Measurements from ENCODE around the gene MCRIP2.
A peak's percentile ranks its signal among the peaks of the same experiment; 100 is the strongest.

MCRIP2 gene

DNA sequence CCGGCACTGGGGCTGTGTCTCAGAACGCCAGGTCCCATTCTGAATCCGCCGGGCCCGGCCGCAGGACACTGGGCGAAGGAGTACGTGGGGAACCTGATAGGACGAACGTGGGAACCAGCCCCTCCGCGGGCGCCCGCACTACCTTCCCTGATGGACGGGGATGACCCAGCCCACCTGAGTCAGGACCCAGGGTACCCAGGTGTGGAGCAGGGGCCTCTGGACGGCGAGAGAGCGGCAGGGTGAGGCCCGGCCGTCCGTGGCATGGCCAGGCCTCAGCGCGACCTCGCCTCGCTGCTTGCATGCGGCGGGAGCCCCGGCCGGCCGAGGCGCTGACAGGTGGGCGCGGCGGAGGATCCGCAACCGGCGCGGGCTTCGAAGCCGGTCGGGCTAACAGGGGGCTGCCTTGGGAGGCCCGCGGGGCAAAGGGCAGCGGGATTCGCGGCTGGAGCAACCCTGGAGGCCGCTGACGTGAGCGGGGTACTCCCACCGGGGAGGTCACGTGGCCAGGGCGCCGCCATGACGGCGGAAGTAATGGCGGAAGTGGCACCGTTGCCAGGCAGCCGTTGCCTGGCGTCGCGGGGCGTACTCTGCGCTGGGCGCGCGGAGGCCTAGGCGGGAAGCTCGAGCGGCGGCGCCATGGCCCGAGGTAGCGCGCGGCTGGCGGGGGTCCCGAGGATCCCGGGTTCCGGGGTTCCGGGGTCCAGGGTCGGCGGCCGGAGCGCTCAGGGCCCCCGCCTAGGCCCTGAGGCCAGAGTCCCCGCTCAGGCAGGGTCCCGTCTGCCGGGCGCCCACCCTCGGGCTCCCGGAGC lies 7.4 kb downstream of the MCRIP2 start, which contains the start of gene WDR90:
Gene WDR90 (plus strand): TSS at position 585 of the 809 bp plus-strand sequence. CDS start 52 bp downstream, at position 637.
- peak; percentile 89 for DNase-seq (ENCODE audit: low read depth)

DNA sequence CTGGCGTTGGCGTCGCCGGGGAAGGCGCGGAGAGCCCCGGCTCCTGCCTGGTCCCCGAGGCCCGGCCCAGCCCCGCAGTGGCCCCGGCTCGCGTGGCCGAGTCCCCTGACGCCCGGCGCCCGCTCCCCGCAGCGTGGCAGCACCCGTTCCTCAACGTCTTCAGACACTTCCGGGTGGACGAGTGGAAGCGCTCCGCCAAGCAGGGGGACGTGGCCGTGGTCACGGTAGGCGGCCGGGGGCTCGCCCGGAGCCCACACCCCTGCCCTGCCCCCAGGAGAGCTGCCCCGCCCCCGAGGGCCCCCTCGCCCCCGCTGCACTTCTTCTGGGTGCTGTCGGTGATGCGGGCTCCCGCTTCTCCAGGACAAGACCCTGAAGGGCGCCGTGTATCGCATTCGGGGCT lies 8.0 kb downstream of the MCRIP2 start:
- no peak for DNase-seq (ENCODE audit: low read depth)

DNA sequence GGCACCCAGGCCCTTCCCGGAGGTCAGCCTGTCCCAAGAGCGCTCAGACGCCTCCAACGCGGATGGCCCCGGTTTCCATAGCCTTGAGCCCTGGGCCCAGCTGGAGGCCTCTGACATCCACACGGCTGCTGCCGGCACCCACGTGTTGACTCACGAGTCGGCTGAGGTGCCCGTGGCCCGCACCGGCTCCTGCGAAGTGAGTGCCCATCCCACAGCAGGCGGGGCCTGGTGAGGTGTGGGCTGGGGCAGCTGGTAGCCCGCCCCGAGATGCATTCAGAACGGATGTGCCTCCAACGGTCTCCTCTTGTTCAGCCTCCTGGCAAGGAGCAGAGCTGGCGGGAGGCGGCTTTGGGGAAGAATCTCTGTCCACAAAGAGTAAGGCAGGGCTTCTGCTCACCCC lies 10.2 kb downstream of the MCRIP2 start:
- DNase-seq (ENCODE audit: low read depth): no peak

DNA sequence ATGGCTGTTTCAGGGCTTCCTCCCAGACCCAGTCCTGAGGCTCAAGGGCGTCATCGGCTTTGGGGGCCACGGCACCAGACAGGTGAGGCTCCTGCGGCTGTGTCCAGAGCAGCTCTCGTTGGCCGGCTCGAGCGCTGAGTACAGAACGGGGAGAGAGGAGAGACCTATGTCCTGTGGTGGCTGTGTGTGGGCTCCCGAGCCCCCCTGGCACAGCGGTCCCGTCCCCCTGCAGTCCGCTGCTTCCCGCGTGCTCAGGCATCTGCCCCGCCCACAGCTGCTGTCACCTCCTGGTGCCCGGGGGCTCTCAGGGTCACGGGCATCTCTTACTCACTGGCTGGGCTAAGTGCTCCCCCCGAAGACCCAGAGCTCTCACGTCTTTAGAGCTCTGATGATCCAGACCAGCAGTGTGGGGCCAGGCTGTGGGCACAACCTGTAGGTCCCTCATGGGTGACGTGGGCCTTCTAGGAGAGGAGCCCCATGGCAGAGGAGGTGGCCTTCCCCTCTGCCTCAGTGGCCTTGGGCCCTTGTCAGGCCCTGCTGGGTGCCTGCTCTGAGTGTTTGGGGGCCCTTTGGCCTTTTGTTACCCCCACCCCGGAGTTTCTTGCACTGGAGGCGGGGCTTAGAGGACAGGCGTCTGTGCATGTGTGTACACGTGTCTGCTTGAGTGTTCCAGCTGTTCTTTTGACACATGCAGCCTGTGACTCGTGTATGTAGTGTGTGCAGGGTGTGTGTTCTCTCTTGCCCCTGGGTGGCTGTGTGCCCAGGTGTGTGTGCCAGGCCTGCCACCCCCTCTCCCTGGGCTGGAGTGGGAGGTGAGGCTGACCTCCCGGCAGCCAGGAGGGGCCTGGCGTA lies 11.1 kb downstream of the MCRIP2 start:
- no peak for DNase-seq (ENCODE audit: low read depth)

DNA sequence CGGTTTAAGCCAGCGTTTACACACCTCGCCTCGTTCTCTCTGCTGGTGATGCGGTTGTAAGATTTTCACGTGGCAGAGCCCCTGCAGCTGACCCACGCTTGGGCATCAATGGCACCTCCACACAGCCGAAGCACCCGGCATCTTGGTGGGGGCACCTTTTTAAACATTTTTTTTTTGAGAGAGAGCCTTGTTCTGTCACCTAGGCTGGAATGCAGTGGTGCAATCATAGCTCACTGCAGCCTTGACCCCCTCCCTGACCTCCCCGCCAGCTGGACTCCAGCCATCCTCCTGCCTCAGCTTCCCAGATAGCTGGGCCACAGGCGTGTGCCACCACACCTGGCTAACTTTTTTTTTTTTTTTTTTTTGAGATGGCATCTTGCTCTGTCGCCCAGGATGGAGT lies 12.4 kb downstream of the MCRIP2 start:
- no peak for DNase-seq (ENCODE audit: low read depth)

DNA sequence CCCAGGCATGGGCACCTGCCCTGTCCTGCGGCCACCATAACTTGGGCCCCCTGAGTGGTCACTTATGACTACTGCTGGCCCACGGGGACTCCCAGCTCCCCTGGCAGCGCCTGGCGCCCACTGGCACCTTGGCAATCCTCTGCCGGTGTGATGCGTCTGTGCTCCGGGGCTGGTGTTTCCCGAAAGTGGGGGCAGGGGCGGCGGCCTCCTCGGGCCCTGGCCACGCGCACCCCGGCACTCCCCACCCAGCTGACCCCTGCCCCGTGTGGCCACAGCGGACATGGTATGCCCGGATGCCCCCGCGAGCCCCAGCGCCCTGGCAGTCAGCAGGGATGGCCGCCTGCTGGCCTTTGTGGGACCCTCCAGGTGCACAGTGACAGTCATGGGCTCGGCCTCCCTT lies 15.9 kb downstream of the MCRIP2 start:
- no peak for DNase-seq (ENCODE audit: low read depth)

DNA sequence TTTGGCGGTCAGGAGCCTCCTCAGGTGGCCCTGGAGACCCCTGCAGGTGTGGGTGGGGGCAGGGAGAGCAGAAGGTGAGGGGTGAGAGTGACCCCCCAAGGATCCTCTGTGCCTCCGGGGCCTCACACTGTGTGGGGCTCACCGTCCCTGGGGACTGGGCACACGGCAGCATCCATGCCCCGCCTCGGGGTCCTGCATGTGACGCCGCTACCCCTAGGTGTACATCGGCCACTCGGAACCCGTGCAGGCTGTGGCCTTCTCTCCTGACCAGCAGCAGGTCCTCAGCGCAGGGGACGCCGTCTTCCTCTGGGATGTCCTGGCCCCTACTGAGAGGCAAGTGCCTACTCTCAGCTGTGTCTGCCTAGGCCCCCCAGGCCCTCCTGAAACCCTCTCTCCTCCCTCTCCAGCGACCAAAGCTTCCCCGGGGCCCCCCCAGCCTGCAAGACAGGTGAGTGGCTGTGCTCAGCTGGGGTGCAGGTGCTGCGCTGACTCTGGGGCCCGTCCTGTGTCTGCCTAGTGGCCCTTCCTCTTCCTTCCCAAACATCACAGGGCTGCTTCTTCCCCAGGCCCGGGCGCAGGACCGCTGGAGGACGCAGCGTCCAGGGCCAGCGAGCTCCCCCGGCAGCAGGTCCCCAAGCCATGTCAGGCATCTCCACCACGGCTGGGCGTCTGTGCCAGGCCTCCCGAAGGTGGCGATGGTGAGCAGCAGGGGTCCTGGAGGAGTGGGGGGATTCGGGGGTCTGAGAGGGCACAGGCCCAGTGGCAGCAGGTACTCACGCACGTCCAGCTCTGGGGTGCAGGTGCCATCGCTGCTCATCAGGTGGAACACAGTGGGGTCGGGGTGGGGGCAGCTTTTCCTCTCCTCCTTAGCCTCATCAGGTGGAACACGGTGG lies 17.3 kb downstream of the MCRIP2 start:
- no peak for DNase-seq (ENCODE audit: low read depth)

DNA sequence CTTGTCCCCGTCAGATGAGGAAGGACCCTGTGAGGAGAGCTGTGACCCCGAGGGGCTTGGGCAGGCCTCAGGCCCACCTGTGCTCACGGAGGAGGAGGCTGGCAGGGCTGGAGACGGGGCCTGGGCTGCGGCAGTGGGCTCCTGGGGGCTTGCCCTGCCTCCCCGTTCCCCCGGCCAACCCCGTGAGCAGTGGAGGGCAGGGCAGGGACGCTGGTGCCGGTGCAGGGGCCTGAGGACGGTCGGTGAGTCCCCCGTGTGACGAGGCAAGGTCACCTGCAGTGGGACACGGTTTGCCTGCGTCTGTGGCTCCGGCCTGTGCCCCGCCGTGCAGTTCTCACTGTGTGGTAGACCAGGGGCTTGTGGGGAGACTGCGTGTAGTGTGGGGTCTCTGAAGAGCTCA lies 18.0 kb downstream of the MCRIP2 start:
- no peak for DNase-seq (ENCODE audit: low read depth)

DNA sequence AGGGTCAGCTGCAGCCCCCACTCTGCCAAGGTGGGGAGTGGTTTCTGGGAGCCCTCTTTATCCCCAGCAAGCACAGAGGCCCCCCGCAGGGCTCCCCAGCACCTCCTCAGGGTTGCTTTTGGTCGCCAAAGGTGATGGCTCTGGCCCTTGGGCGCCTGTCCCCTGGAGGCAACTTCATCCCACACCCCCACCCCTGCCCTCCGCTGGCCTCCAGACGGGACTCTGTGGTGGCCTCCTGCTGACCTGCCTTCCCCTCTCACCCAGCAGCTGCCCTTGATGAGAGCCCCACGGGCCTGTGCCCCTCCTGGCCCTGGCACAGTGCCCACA lies 18.5 kb downstream of the MCRIP2 start:
- DNase-seq (ENCODE audit: low read depth): no peak

DNA sequence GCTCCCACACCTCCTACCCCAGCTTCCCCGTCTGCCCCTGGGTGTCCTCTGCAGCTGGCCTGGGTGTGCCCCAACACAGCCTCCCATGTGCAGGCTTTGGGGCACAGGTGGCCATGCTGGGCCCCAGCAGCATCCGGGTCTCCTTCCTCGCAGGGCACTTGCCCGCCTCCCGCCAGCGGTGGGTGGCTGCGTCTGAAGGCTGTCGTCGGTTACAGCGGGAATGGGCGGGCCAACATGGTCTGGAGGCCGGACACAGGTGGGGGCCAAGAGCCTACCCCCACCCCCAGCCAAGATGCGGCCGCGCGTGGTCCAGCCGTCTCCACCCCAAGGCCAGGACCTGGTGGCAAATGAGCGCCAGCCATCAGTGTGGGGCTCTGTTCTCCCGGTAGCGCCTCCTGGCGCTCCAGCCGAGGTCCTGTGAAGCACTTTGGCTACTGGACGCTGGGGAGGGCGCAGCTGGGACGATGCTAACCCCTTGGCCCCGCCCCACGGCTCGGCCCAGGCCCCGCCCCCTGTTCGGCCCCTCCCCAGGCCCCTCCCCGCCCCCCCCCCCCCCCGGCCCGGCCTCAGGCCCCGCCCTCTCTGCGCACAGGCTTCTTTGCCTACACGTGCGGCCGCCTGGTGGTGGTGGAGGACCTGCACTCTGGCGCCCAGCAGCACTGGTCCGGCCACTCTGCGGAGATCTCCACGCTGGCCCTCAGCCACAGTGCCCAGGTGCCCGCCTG lies 19.0 kb downstream of the MCRIP2 start:
- DNase-seq (ENCODE audit: low read depth): peak; percentile 52

DNA sequence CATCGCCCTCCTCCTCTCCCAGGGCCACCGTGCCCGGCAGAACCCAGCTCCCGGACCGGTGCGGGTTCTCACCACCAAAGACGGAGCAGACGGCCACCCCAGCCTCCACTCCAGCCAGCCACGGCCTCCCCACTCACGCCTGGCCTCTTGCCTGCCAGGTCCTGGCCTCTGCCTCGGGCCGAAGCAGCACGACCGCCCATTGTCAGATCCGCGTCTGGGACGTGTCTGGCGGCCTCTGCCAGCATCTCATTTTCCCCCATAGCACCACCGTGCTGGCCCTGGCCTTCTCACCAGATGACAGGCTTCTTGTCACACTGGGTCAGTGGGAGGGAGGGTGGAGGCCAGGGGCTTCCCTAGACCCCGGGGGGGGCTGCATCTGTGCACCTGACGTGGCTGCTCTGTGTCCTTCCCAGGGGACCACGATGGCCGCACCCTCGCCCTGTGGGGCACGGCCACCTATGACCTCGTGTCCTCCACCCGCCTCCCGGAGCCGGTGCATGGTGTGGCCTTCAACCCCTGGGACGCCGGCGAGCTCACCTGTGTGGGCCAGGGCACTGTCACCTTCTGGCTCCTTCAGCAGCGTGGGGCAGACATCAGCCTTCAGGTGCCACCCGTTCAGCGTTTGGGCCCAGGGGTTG lies 19.7 kb downstream of the MCRIP2 start:
- no peak for DNase-seq (ENCODE audit: low read depth)

DNA sequence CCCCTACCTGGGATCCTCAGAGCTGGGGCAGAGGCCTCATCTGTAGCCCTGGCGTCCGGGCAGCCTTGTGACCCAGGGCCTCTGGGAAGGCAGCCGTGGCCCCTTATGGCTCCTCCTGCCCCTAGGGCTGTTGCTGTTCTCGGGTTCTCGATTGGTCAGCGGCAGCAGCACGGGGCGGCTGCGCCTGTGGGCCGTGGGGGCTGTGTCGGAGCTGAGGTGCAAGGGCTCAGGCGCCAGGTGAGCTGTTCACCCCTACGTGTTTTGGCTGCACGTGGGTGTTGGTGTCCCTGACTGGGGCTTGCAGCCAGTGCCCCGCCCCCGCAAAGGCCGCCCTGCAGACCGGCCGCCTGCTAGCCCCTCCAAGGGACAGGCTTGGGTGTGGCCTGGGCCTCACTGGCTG lies 20.5 kb downstream of the MCRIP2 start:
- DNase-seq (ENCODE audit: low read depth): no peak

DNA sequence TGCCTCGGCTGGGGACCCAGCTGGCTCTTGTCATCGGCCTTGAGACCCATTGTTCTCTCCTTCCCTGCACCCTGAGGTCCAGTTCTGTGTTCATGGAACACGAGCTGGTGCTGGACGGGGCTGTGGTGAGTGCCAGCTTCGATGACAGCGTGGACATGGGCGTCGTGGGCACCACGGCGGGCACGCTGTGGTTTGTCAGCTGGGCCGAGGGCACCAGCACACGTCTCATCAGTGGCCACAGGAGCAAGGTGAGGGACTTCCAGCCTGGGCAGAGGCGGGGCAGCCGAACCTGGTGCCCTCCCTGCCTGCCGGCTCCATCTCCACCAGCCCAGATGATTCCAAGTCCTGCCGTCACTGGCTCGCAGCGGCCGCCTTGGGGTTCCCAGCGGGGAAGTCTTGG lies 21.0 kb downstream of the MCRIP2 start:
- no peak for DNase-seq (ENCODE audit: low read depth)

DNA sequence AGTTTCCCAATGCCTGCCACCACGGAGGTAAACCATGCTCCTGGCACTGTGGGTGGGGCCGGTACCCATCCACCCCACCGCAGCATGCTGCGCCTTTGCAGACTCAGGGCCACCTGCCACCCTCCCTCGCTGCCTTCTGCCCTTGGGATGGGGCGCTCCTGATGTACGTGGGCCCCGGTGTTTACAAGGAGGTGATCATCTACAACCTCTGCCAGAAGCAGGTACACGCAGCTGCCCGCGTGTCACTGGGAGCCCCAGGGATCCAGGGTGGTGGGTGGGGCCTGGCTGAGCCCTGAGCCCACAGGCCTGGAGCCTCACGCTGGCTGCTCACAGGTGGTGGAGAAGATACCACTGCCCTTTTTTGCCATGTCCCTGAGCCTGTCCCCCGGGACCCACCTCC lies 24.9 kb downstream of the MCRIP2 start:
- DNase-seq (ENCODE audit: low read depth): no peak

DNA sequence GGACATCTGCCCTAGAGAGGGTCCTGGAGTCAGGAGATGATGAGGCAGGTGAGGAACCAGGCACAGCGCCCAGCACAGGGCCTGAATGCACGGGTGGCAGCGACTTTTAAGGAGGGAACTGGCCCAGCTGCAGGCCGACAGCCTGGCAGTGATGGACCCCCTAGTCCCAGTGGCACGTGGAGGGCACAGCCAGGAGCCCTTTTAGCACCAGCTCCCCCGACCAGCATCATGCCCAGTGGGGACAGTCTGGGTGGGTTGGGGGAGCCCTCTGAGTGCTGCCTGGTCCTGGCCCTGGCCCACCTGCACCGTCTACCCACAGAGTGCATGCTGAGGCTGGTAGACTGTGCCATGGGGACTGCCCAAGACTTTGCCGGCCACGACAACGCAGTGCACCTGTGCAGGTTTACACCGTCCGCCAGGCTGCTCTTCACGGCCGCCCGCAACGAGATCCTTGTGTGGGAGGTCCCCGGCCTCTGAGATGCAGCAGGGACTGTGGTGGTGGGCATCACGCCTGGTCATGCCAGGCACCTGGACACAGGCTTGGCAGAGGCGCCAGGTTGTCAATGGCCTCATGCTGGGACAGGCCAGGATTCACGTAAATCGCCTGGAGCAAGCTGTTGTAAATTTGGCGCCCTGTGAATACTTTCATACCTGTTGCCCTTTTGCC lies 25.6 kb downstream of the MCRIP2 start:
- no peak for DNase-seq (ENCODE audit: low read depth)

DNA sequence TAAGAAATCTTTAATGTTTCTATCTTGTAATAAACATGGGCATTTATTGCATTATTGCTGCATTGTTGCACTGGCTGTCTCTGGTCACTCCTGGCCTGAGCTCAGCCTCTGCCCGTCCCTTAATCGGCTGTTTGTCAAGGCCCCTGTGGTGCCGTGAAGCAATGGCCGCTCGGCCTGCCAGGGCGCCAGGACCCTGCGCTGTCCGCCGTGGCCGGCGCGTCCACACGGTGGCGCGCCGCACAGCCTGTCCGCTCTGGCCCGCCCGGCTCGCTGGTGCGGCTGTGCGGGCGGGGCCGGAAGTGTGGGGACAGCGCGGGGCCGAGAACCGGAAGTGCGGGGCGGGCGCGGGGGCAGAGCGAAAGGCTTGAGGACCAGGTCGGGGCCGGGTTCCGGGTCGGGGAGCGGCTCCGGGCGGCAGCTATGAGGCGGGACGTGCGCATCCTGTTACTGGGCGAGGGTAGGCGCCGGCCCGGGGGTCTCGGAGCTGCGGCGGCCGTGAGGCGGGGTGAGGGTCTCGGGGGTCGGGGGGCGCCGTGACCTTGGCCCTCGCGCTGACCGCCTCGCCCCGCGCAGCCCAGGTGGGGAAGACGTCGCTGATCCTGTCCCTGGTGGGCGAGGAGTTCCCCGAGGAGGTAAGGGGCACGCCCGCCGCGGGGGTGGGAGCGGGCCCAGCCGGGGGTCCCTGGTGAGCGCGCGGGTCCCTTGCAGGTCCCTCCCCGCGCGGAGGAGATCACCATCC lies 26.3 kb downstream of the MCRIP2 start, which contains the start of gene RHOT2:
Gene RHOT2 (plus strand): TSS at position 353 of the 739 bp plus-strand sequence. CDS start 68 bp downstream, at position 421.
- peak; percentile 91 for DNase-seq (ENCODE audit: low read depth)

DNA sequence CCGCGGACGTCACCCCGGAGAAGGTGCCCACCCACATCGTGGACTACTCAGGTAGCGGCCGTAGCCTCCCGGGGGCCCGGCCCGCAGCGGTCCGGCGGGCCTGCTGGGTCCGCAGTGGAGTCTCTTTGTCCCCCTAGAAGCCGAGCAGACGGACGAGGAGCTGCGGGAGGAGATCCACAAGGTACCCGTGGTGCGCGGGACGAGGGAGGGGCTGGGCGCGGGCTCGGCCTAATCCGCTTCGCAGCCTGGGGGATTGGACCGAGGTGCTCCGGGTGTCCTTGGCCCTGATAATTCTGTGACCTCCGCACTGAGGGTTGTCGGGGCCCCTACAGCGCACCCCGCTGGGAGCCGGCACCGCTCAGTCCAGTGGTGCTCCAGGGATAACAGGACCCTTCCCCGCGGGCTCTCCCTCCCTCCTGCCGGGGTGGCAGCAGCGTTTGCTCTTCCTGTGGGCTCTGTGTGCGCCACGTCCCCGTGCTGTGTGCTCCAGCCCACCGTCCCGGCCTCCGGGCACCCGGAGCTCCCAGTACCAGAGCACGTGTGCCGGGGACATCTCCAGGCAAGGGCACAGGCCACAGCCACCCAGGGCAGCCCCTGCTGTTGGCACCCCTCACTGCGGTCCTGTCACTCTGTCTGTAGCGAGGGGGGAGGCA lies 27.0 kb downstream of the MCRIP2 start:
- DNase-seq (ENCODE audit: low read depth): no peak

DNA sequence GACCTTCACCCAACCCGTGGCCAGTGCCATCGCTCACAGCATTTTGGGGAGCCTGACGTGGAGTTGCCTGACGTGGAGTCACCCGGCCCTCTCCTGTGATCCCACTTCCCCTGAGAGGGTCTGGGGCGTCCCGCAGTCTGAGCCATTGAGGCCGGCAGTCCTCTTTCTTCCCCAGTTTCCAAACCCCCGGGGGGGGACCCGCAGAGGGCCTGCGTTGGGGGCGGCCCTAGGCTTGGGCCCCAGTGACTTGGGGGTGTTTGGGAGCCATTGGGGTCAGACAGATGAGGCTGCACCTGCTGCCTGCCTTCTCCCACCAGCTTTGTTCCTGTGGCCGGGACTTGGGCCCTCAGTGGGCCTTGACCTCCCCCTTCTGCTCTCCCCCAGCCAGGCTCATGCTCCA lies 28.0 kb downstream of the MCRIP2 start:
- no peak for DNase-seq (ENCODE audit: low read depth)

All from activated T-cell treated with anti-CD3 and anti-CD28 coated beads for 1 hour (primary cell).